ENCODE results near the gene SPAG16. TPM values are rescaled to one million over a fixed set of nuclear protein-coding genes. Genes with fewer than 3 reads are reported as not detected.
"Not testable (repeated sequence)": the region's sequence is repeated elsewhere in the genome, so short reads cannot be mapped to it uniquely, and the experiment has no call there.

SPAG16 gene
- polyA plus RNA-seq, 3 donors = 67.5 to 76.2 (median 73.5) TPM

GRCh38 chr2:213688133-213688532, 403.9 kb downstream of the SPAG16 start:
- DNase-seq (ENCODE audit: low read depth in 3 of 3, low spot score in 2 of 3) = no peak

GRCh38 chr2:213688825-213689224, 404.6 kb downstream of the SPAG16 start:
- not testable (repeated sequence) for DNase-seq (ENCODE audit: low read depth in 3 of 3, low spot score in 2 of 3)

- DNase-seq (ENCODE audit: low read depth in 3 of 3, low spot score in 2 of 3) = no peak
These were observed 405.3 kb downstream of the SPAG16 start for GRCh38 chr2:213689585-213689984.

- no peak for DNase-seq (ENCODE audit: low read depth in 3 of 3, low spot score in 2 of 3)
These were observed 407.1 kb downstream of the SPAG16 start for GRCh38 chr2:213691351-213691750.

GRCh38 chr2:213696442-213696841, 412.2 kb downstream of the SPAG16 start:
- DNase-seq (ENCODE audit: low read depth in 3 of 3, low spot score in 2 of 3) = no peak

GRCh38 chr2:213701365-213701764, 417.1 kb downstream of the SPAG16 start:
- not testable (repeated sequence) for DNase-seq (ENCODE audit: low read depth in 3 of 3, low spot score in 2 of 3)

GRCh38 chr2:213703406-213704098, 419.3 kb downstream of the SPAG16 start:
- DNase-seq (ENCODE audit: low read depth in 3 of 3, low spot score in 2 of 3) = no peak

- no peak for DNase-seq (ENCODE audit: low read depth in 3 of 3, low spot score in 2 of 3)
These were observed 425.9 kb downstream of the SPAG16 start for GRCh38 chr2:213710164-213710563.

GRCh38 chr2:213718411-213718810, 434.1 kb downstream of the SPAG16 start:
- DNase-seq (ENCODE audit: low read depth in 3 of 3, low spot score in 2 of 3) = not testable (repeated sequence)

GRCh38 chr2:213722565-213722964, 438.3 kb downstream of the SPAG16 start:
- no peak for DNase-seq (ENCODE audit: low read depth in 3 of 3, low spot score in 2 of 3)

GRCh38 chr2:213723041-213723560, 438.8 kb downstream of the SPAG16 start:
- DNase-seq (ENCODE audit: low read depth in 3 of 3, low spot score in 2 of 3) = no peak

- no peak for DNase-seq (ENCODE audit: low read depth in 3 of 3, low spot score in 2 of 3)
These were observed 439.4 kb downstream of the SPAG16 start for GRCh38 chr2:213723707-213724106.

GRCh38 chr2:213726101-213726500, 441.8 kb downstream of the SPAG16 start:
- DNase-seq (ENCODE audit: low read depth in 3 of 3, low spot score in 2 of 3) = no peak

GRCh38 chr2:213733893-213734292, 449.6 kb downstream of the SPAG16 start:
- no peak for DNase-seq (ENCODE audit: low read depth in 3 of 3, low spot score in 2 of 3)

- DNase-seq (ENCODE audit: low read depth in 3 of 3, low spot score in 2 of 3) = no peak
These were observed 456.2 kb downstream of the SPAG16 start for GRCh38 chr2:213740453-213740852.

GRCh38 chr2:213751446-213751845, 467.2 kb downstream of the SPAG16 start:
- DNase-seq (ENCODE audit: low read depth in 3 of 3, low spot score in 2 of 3) = no peak

GRCh38 chr2:213752575-213752974, 468.3 kb downstream of the SPAG16 start:
- no peak for DNase-seq (ENCODE audit: low read depth in 3 of 3, low spot score in 2 of 3)

GRCh38 chr2:213757525-213757924, 473.3 kb downstream of the SPAG16 start:
- DNase-seq (ENCODE audit: low read depth in 3 of 3, low spot score in 2 of 3) = no peak

- DNase-seq (ENCODE audit: low read depth in 3 of 3, low spot score in 2 of 3) = no peak
These were observed 479.1 kb downstream of the SPAG16 start for GRCh38 chr2:213763354-213763753.

GRCh38 chr2:213763963-213764362, 479.7 kb downstream of the SPAG16 start:
- no peak for DNase-seq (ENCODE audit: low read depth in 3 of 3, low spot score in 2 of 3)

- no peak for DNase-seq (ENCODE audit: low read depth in 3 of 3, low spot score in 2 of 3)
These were observed 480.6 kb downstream of the SPAG16 start for GRCh38 chr2:213764849-213765248.

- no peak for DNase-seq (ENCODE audit: low read depth in 3 of 3, low spot score in 2 of 3)
These were observed 481.8 kb downstream of the SPAG16 start for GRCh38 chr2:213766062-213766461.

GRCh38 chr2:213766465-213766901, 482.2 kb downstream of the SPAG16 start:
- DNase-seq (ENCODE audit: low read depth in 3 of 3, low spot score in 2 of 3) = no peak
